ENCODE measurements around the gene KCNIP3. TPM values are rescaled to one million over a fixed set of nuclear protein-coding genes. Genes with fewer than 3 reads are reported as not detected.
A peak's percentile ranks its signal among the peaks of the same experiment; 100 is the strongest.
"Not testable (repeated sequence)": the region's sequence is repeated elsewhere in the genome, so short reads cannot be mapped to it uniquely, and the experiment has no call there.

The KCNIP3 gene
- total RNA-seq, 2 experiments from 2014 or later, result 0.52 TPM; not detected in 1

DNA sequence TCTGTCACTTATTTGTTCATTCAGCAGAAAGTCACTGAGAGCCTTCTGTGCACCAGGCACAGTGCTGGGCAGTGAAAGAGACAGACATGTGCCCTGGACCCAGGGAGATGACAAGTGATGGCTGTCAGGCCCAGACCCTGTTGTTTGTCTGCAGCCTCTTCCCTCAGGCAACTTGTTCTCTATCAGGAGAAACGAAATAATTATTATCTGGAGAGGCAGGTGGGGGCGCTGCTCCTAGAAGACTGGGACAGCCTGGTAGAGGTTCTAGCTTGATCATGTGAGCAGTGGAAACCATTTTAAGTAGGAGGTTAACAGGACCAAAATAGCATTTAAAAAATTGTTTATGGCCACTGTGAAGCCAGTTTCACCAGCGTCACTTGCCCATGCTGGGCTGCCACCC lies 107.5 kb downstream of the KCNIP3 start:
- Mint-ChIP-seq H3K36me3 (ENCODE audit: low read depth) (peaks cover 29% of the 10 kb centered on the region), H3K4me1 (ENCODE audit: low read depth) (peaks cover 27% of the 10 kb centered on the region), H3K4me3 (peak overlapping the region; percentile 56)
- H3K27me3 Mint-ChIP-seq; H3K9me3 ChIP-seq (ENCODE audit: control insufficient read depth in 1 of 2, insufficient read depth in 1 of 2, low read length in 2 of 2); H3K36me3 ChIP-seq (ENCODE audit: insufficient read depth, low read length); H3K27me3 ChIP-seq (ENCODE audit: control insufficient read depth in 1 of 2, insufficient read depth in 2 of 2, low read length in 2 of 2); H3K27ac Mint-ChIP-seq; POLR2A ChIA-PET; DNase-seq; H3K9me3 Mint-ChIP-seq; H3K4me3 ChIP-seq (ENCODE audit: low read length); ATAC-seq (ENCODE audit: poor library complexity); H3K27ac ChIP-seq (ENCODE audit: low read depth in 1 of 2, low read length in 2 of 2); CTCF ChIA-PET: not testable (repeated sequence)
- peaks cover 17% of the 10 kb centered on the region for H3K4me1 ChIP-seq (ENCODE audit: insufficient read depth, low read length)
- intact Hi-C loops (cut with DNase I, micrococcal nuclease), result loop anchor here in 1 of 2 experiments (5.0 kb wide), 1 partner anchor 197 kb away; the partner anchor contains the start of gene ZNF892

- H3K4me3 Mint-ChIP-seq; H3K36me3 ChIP-seq (ENCODE audit: insufficient read depth, low read length); intact Hi-C loops (cut with DNase I, micrococcal nuclease); H3K27ac ChIP-seq (ENCODE audit: low read depth in 1 of 2, low read length in 2 of 2); DNase-seq; ATAC-seq (ENCODE audit: poor library complexity); POLR2A ChIA-PET; H3K27ac Mint-ChIP-seq; H3K4me1 ChIP-seq (ENCODE audit: insufficient read depth, low read length); H3K9me3 Mint-ChIP-seq; CTCF ChIA-PET; H3K27me3 ChIP-seq (ENCODE audit: control insufficient read depth in 1 of 2, insufficient read depth in 2 of 2, low read length in 2 of 2); H3K27me3 Mint-ChIP-seq; H3K4me3 ChIP-seq (ENCODE audit: low read length); H3K4me1 Mint-ChIP-seq (ENCODE audit: low read depth); H3K9me3 ChIP-seq (ENCODE audit: control insufficient read depth in 1 of 2, insufficient read depth in 1 of 2, low read length in 2 of 2): not testable (repeated sequence)
- peaks cover 23% of the 10 kb centered on the region for H3K36me3 Mint-ChIP-seq (ENCODE audit: low read depth)
Observed at GRCh38 chr2:95411239-95411638, 114.1 kb downstream of the KCNIP3 start.

DNA sequence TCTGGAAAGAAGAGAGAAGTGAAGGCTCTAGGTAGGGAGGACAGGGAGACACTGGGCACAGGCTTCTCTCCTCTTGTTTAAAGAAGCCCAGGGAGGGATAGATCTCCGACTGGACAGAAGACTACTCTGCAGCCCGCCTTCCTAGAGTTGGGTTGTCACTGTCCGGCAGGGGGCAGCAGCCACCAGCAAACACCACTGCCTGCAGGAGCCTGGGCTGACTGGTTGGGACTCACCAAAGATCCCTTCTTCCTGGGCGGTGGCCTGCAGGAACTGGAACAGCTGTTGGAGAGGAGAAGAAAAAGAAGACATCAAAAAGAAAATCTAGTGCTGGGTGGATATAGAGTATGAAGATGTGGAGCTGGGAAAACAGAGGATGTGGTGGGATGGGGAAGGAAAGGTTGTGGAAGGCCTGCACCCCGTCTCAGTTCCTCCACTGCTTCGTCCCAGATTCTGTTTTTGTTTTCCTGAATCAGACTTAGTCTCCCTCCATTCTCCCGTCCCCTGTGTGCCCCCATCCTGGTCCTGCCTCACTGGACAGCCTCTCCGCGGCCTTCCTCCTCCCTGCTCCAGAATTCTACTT lies 117.0 kb downstream of the KCNIP3 start:
- peak in 13 of 14 experiments; percentile 36 to 71 (median 52) for DNase-seq
- H3K9me3 Mint-ChIP-seq; H3K4me3 ChIP-seq (ENCODE audit: low read length); intact Hi-C loops (cut with DNase I, micrococcal nuclease); H3K27me3 Mint-ChIP-seq; H3K27ac ChIP-seq (ENCODE audit: low read depth in 1 of 2, low read length in 2 of 2); H3K36me3 ChIP-seq (ENCODE audit: insufficient read depth, low read length); H3K9me3 ChIP-seq (ENCODE audit: control insufficient read depth in 1 of 2, insufficient read depth in 1 of 2, low read length in 2 of 2); H3K27ac Mint-ChIP-seq; H3K4me3 Mint-ChIP-seq; H3K27me3 ChIP-seq (ENCODE audit: control insufficient read depth in 1 of 2, insufficient read depth in 2 of 2, low read length in 2 of 2); POLR2A ChIA-PET; CTCF ChIA-PET; H3K4me1 Mint-ChIP-seq (ENCODE audit: low read depth); H3K4me1 ChIP-seq (ENCODE audit: insufficient read depth, low read length): not testable (repeated sequence)
- TF ChIP-seq CTCF (IDR thresholded peaks at IDR 0.05), result peak; percentile 68
- ATAC-seq (ENCODE audit: poor library complexity), result peak; percentile 68
- H3K36me3 Mint-ChIP-seq (ENCODE audit: low read depth), result peaks cover 10% of the 10 kb centered on the region

DNA sequence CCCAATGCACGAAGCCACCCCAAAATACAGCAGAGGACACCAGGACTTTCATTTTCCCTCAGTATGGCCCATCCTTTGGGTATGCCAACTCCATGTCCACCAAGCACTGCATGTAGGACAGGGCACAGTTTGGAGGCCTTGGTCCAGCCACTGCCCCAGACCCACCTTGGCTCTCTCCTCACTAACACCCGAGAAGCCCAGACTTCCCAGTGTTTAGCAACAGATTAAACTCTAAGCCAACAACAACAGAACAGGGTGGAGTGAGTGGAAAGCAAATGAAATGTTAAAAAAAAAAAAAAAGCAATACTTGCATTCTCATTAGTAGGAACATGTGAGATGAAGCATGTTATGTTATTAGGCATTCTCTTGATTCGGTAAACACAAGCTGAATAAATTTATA lies 118.0 kb downstream of the KCNIP3 start:
- H3K27ac ChIP-seq (ENCODE audit: low read depth in 1 of 2, low read length in 2 of 2); DNase-seq; H3K27me3 ChIP-seq (ENCODE audit: control insufficient read depth in 1 of 2, insufficient read depth in 2 of 2, low read length in 2 of 2); H3K4me1 Mint-ChIP-seq (ENCODE audit: low read depth); H3K36me3 Mint-ChIP-seq (ENCODE audit: low read depth); ATAC-seq (ENCODE audit: poor library complexity); intact Hi-C loops (cut with DNase I, micrococcal nuclease); H3K4me3 ChIP-seq (ENCODE audit: low read length); H3K4me1 ChIP-seq (ENCODE audit: insufficient read depth, low read length); POLR2A ChIA-PET; CTCF ChIA-PET; H3K27me3 Mint-ChIP-seq; H3K9me3 ChIP-seq (ENCODE audit: control insufficient read depth in 1 of 2, insufficient read depth in 1 of 2, low read length in 2 of 2); H3K4me3 Mint-ChIP-seq; H3K36me3 ChIP-seq (ENCODE audit: insufficient read depth, low read length); H3K9me3 Mint-ChIP-seq; H3K27ac Mint-ChIP-seq: not testable (repeated sequence)

- H3K27me3 ChIP-seq (ENCODE audit: control insufficient read depth in 1 of 2, insufficient read depth in 2 of 2, low read length in 2 of 2); H3K27me3 Mint-ChIP-seq; H3K4me1 Mint-ChIP-seq (ENCODE audit: low read depth); POLR2A ChIA-PET; H3K9me3 Mint-ChIP-seq; ATAC-seq (ENCODE audit: poor library complexity); H3K4me3 Mint-ChIP-seq; H3K27ac ChIP-seq (ENCODE audit: low read depth in 1 of 2, low read length in 2 of 2); H3K36me3 ChIP-seq (ENCODE audit: insufficient read depth, low read length); intact Hi-C loops (cut with DNase I, micrococcal nuclease); H3K36me3 Mint-ChIP-seq (ENCODE audit: low read depth); H3K4me3 ChIP-seq (ENCODE audit: low read length); H3K4me1 ChIP-seq (ENCODE audit: insufficient read depth, low read length); DNase-seq; CTCF ChIA-PET; H3K27ac Mint-ChIP-seq; H3K9me3 ChIP-seq (ENCODE audit: control insufficient read depth in 1 of 2, insufficient read depth in 1 of 2, low read length in 2 of 2): not testable (repeated sequence)
Observed at GRCh38 chr2:95415561-95415960, 118.4 kb downstream of the KCNIP3 start.

- ATAC-seq (ENCODE audit: poor library complexity); H3K27ac ChIP-seq (ENCODE audit: low read depth in 1 of 2, low read length in 2 of 2); intact Hi-C loops (cut with DNase I, micrococcal nuclease); POLR2A ChIA-PET; H3K4me3 Mint-ChIP-seq; H3K4me3 ChIP-seq (ENCODE audit: low read length); H3K9me3 Mint-ChIP-seq; H3K4me1 ChIP-seq (ENCODE audit: insufficient read depth, low read length); H3K36me3 ChIP-seq (ENCODE audit: insufficient read depth, low read length); H3K27me3 ChIP-seq (ENCODE audit: control insufficient read depth in 1 of 2, insufficient read depth in 2 of 2, low read length in 2 of 2); H3K36me3 Mint-ChIP-seq (ENCODE audit: low read depth); H3K27ac Mint-ChIP-seq; CTCF ChIA-PET; H3K9me3 ChIP-seq (ENCODE audit: control insufficient read depth in 1 of 2, insufficient read depth in 1 of 2, low read length in 2 of 2); H3K27me3 Mint-ChIP-seq; H3K4me1 Mint-ChIP-seq (ENCODE audit: low read depth); DNase-seq: not testable (repeated sequence)
Observed at GRCh38 chr2:95427196-95427867, 130.2 kb downstream of the KCNIP3 start.

Measured in CD4-positive, alpha-beta T cell (primary cell).